Naive thymus-derived CD4-positive, alpha-beta T cell (primary cell): ENCODE measurements around the gene SMIM12. TPM values are rescaled to one million over a fixed set of nuclear protein-coding genes. Genes with fewer than 3 reads are reported as not detected.

ENCODE experiments used
- ATAC-seq: fragments of 150-1000 bp; cut with Tn5 transposase; 2 replicates; pipeline ENCODE4 v1.10.0; 2021; ENCODE audit warnings: mild to moderate bottlenecking, moderate library complexity
- CTCF ChIA-PET: fragments of 350-600 bp; sonication (Branson Sonifier 250); formaldehyde crosslinking; loops from one replicate; lab custom pipeline; 2021; ENCODE audit warnings: antibody characterized with exemption; lab: Charles Lee
- POLR2A ChIA-PET: fragments of 350-600 bp; sonication (Branson Sonifier 250); formaldehyde crosslinking; loops from one replicate; lab custom pipeline; 2021; ENCODE audit warnings: antibody characterized with exemption, inconsistent platforms; lab: Charles Lee
- DNase-seq, 9 donors: peaks; one replicate each; pipeline versions ENCODE4 v3.0.0 to v3.0.0-alpha.2; 2020 to 2022; ENCODE audit warnings: mixed read lengths in 1 of 9
- H3K27ac ChIP-seq: one replicate; pipeline ENCODE4 v1.7.0; 2013; ENCODE audit warnings: mild to moderate bottlenecking, low read depth, low read length, moderate library complexity
- H3K27me3 ChIP-seq, 2 donors: one replicate each; pipeline ENCODE4 v1.7.0; 2013; ENCODE audit warnings: low read length in 2 of 2, mild to moderate bottlenecking in 2 of 2, moderate library complexity in 2 of 2; ENCODE audit not compliant: control insufficient read depth in 2 of 2, insufficient read depth in 2 of 2
- H3K36me3 ChIP-seq, 3 experiments: 1 replicate in 2 of 3; 2 replicates in 1 of 3; pipeline ENCODE4 v1.7.0; 2013; ENCODE audit warnings: low read length in 3 of 3, mild to moderate bottlenecking in 3 of 3, moderate library complexity in 1 of 3; ENCODE audit not compliant: insufficient read depth in 3 of 3, control insufficient read depth in 2 of 3
- H3K4me1 ChIP-seq, 2 donors: one replicate each; pipeline ENCODE4 v1.7.0; 2013; ENCODE audit warnings: low read length in 2 of 2, mild to moderate bottlenecking in 2 of 2, moderate library complexity in 1 of 2; ENCODE audit not compliant: control insufficient read depth in 2 of 2, insufficient read depth in 2 of 2
- H3K4me3 ChIP-seq: 2 replicates; pipeline ENCODE4 v1.7.0; 2013; ENCODE audit warnings: mild to moderate bottlenecking, low read length
- H3K9me3 ChIP-seq, 3 experiments: 1 replicate in 2 of 3; 2 replicates in 1 of 3; pipeline ENCODE4 v1.7.0; 2013; ENCODE audit warnings: low read length in 3 of 3; ENCODE audit not compliant: control insufficient read depth in 2 of 3
- H3K27ac Mint-ChIP-seq, 9 donors: one replicate each; pipeline ENCODE4 v1.8.0; 2020 to 2022; ENCODE audit warnings: mixed read lengths in 9 of 9, mild to moderate bottlenecking in 8 of 9, moderate library complexity in 5 of 9, inconsistent platforms in 2 of 9
- H3K27me3 Mint-ChIP-seq, 5 donors: one replicate each; pipeline ENCODE4 v1.8.0; 2021 to 2022; ENCODE audit warnings: mixed read lengths in 5 of 5, mild to moderate bottlenecking in 1 of 5
- H3K36me3 Mint-ChIP-seq, 5 donors: one replicate each; pipeline ENCODE4 v1.8.0; 2020 to 2022; ENCODE audit warnings: mixed read lengths in 5 of 5, mild to moderate bottlenecking in 3 of 5, inconsistent platforms in 1 of 5
- H3K4me1 Mint-ChIP-seq, 7 donors: one replicate each; pipeline ENCODE4 v1.8.0; 2020 to 2022; ENCODE audit warnings: mixed read lengths in 7 of 7, mild to moderate bottlenecking in 3 of 7, inconsistent platforms in 1 of 7
- H3K4me3 Mint-ChIP-seq, 10 donors: one replicate each; pipeline ENCODE4 v1.8.0; 2020 to 2022; ENCODE audit warnings: mild to moderate bottlenecking in 10 of 10, mixed read lengths in 10 of 10, moderate library complexity in 6 of 10, inconsistent platforms in 2 of 10
- H3K9me3 Mint-ChIP-seq, 11 donors: one replicate each; pipeline ENCODE4 v1.8.0; 2020 to 2022; ENCODE audit warnings: mixed read lengths in 11 of 11, mild to moderate bottlenecking in 4 of 11, inconsistent platforms in 1 of 11, moderate library complexity in 1 of 11
- intact Hi-C, 2 donors: fragments of 100-400 bp; cut with micrococcal nuclease; formaldehyde crosslinking; loops; one replicate each; pipeline ENCODE4 v1.15.1; 2023
- polyA plus RNA-seq, 2 donors: library from polyadenylated mRNA; unstranded; fragments of 300-500 nt; fragmentation: Illumina TruSeq; gene quantifications; one replicate each; pipeline ENCODE4 v1.2.3, GENCODE V29; 2021
- total RNA-seq, 6 experiments: library from RNA in 5 of 6; stranded (reverse) in 5 of 6; gene quantifications; 1 replicate in 5 of 6; 2 replicates in 1 of 6; pipeline ENCODE4 v1.2.3 and lab custom pipeline; 2021 to 2026

SMIM12 gene
- total and polyA plus RNA-seq, 7 experiments from 2014 or later, result 29.1 to 74.3 (median 39.9) TPM

GRCh38 chr1:34831721-34832246, 27.8 kb downstream of the SMIM12 start:
- Histone ChIP-seq H3K4me1 (no peaks in the 10 kb centered on the region), H3K27me3 (no peaks in the 10 kb centered on the region), H3K27ac (no peak overlapping the region), H3K4me3 (no peak overlapping the region), H3K9me3 (no peaks in the 10 kb centered on the region), H3K36me3 (no peaks in the 10 kb centered on the region)
- intact Hi-C loops, result no loop called here
- Mint-ChIP-seq H3K4me3 (no peak overlapping the region), H3K36me3 (peaks cover 0 to 16% (median 4%) of the 10 kb centered on the region in 5 donors), H3K9me3 (no peaks in the 10 kb centered on the region), H3K27me3 (no peaks in the 10 kb centered on the region), H3K4me1 (peaks cover 0 to 5% (median 0%) of the 10 kb centered on the region in 7 donors), H3K27ac (no peak overlapping the region)
- no peak for DNase-seq
- ChIA-PET CTCF (no interaction called here), POLR2A (no interaction called here)
- no peak for ATAC-seq

GRCh38 chr1:34829250-34829649, 30.3 kb downstream of the SMIM12 start:
- no peaks in the 10 kb centered on the region for H3K27me3 ChIP-seq
- DNase-seq, result no peak
- H3K27me3 Mint-ChIP-seq, result no peaks in the 10 kb centered on the region
- CTCF ChIA-PET, result no interaction called here
- peaks cover 0 to 11% (median 0%) of the 10 kb centered on the region in 5 donors for H3K36me3 Mint-ChIP-seq
- ATAC-seq, result no peak
- intact Hi-C loops, result no loop called here
- POLR2A ChIA-PET, result no interaction called here
- H3K27ac ChIP-seq, result no peak overlapping the region
- H3K9me3 Mint-ChIP-seq, result peaks cover 0 to under 1% (median 0%) of the 10 kb centered on the region in 11 donors
- H3K4me3 Mint-ChIP-seq, result no peak overlapping the region
- no peak overlapping the region for H3K4me3 ChIP-seq
- no peaks in the 10 kb centered on the region for H3K36me3 ChIP-seq
- H3K9me3 ChIP-seq, result no peaks in the 10 kb centered on the region
- peaks cover 0 to 5% (median 0%) of the 10 kb centered on the region in 7 donors for H3K4me1 Mint-ChIP-seq
- no peaks in the 10 kb centered on the region for H3K4me1 ChIP-seq
- no peak overlapping the region for H3K27ac Mint-ChIP-seq

- Mint-ChIP-seq H3K27ac (peak overlapping the region in 1 of 9 donors; percentile 8), H3K9me3 (peaks cover 0 to 5% (median 0%) of the 10 kb centered on the region in 11 donors), H3K4me3 (no peak overlapping the region), H3K4me1 (peaks cover 0 to 5% (median 0%) of the 10 kb centered on the region in 7 donors), H3K27me3 (no peaks in the 10 kb centered on the region), H3K36me3 (peaks cover 0 to 11% (median 0%) of the 10 kb centered on the region in 5 donors)
- H3K4me1 ChIP-seq, result no peaks in the 10 kb centered on the region
- intact Hi-C loops, result no loop called here
- H3K9me3 ChIP-seq, result no peaks in the 10 kb centered on the region
- no peaks in the 10 kb centered on the region for H3K36me3 ChIP-seq
- DNase-seq (no peak), ATAC-seq (no peak)
- no peak overlapping the region for H3K4me3 ChIP-seq
- H3K27ac ChIP-seq, result no peak overlapping the region
- no peaks in the 10 kb centered on the region for H3K27me3 ChIP-seq
- ChIA-PET CTCF (no interaction called here), POLR2A (no interaction called here)
Measured at GRCh38 chr1:34828611-34829010, 30.9 kb downstream of the SMIM12 start.

GRCh38 chr1:34827341-34827941, 32.1 kb downstream of the SMIM12 start:
- H3K4me3 Mint-ChIP-seq, result no peak overlapping the region
- no peaks in the 10 kb centered on the region for H3K9me3 ChIP-seq
- no peak for ATAC-seq
- POLR2A ChIA-PET, result no interaction called here
- CTCF ChIA-PET, result no interaction called here
- intact Hi-C loops, result no loop called here
- peaks cover 0 to 5% (median 0%) of the 10 kb centered on the region in 11 donors for H3K9me3 Mint-ChIP-seq
- peaks cover 0 to 5% (median 0%) of the 10 kb centered on the region in 7 donors for H3K4me1 Mint-ChIP-seq
- H3K36me3 ChIP-seq, result no peaks in the 10 kb centered on the region
- H3K27ac Mint-ChIP-seq, result no peak overlapping the region
- H3K27ac ChIP-seq, result no peak overlapping the region
- H3K27me3 ChIP-seq, result no peaks in the 10 kb centered on the region
- H3K27me3 Mint-ChIP-seq, result no peaks in the 10 kb centered on the region
- no peak for DNase-seq
- H3K4me1 ChIP-seq, result no peaks in the 10 kb centered on the region
- H3K4me3 ChIP-seq, result no peak overlapping the region
- H3K36me3 Mint-ChIP-seq, result peaks cover 0 to 9% (median 0%) of the 10 kb centered on the region in 5 donors

- H3K27ac ChIP-seq, result no peak overlapping the region
- ATAC-seq (no peak), DNase-seq (no peak)
- CTCF ChIA-PET, result no interaction called here
- H3K36me3 ChIP-seq, result no peaks in the 10 kb centered on the region
- no peak overlapping the region for H3K27ac Mint-ChIP-seq
- no peaks in the 10 kb centered on the region for H3K9me3 ChIP-seq
- H3K4me3 Mint-ChIP-seq, result no peak overlapping the region
- no peaks in the 10 kb centered on the region for H3K4me1 ChIP-seq
- H3K27me3 ChIP-seq, result no peaks in the 10 kb centered on the region
- POLR2A ChIA-PET, result no interaction called here
- intact Hi-C loops, result no loop called here
- H3K9me3 Mint-ChIP-seq, result peaks cover 0 to 5% (median 0%) of the 10 kb centered on the region in 11 donors
- H3K4me1 Mint-ChIP-seq, result peaks cover 0 to 5% (median 0%) of the 10 kb centered on the region in 7 donors
- peaks cover 0 to 3% (median 0%) of the 10 kb centered on the region in 5 donors for H3K36me3 Mint-ChIP-seq
- H3K4me3 ChIP-seq, result no peak overlapping the region
- H3K27me3 Mint-ChIP-seq, result no peaks in the 10 kb centered on the region
Measured at GRCh38 chr1:34825455-34826091, 34.0 kb downstream of the SMIM12 start.

GRCh38 chr1:34824817-34825454, 34.6 kb downstream of the SMIM12 start:
- peaks cover 0 to 3% (median 0%) of the 10 kb centered on the region in 5 donors for H3K36me3 Mint-ChIP-seq
- H3K27ac ChIP-seq, result no peak overlapping the region
- H3K9me3 Mint-ChIP-seq, result peaks cover 0 to 8% (median 0%) of the 10 kb centered on the region in 11 donors
- no peak for DNase-seq
- H3K4me3 ChIP-seq, result no peak overlapping the region
- no peaks in the 10 kb centered on the region for H3K27me3 ChIP-seq
- no peaks in the 10 kb centered on the region for H3K4me1 ChIP-seq
- no peaks in the 10 kb centered on the region for H3K36me3 ChIP-seq
- peaks cover 0 to 5% (median 0%) of the 10 kb centered on the region in 7 donors for H3K4me1 Mint-ChIP-seq
- H3K9me3 ChIP-seq, result no peaks in the 10 kb centered on the region
- no peak overlapping the region for H3K27ac Mint-ChIP-seq
- H3K27me3 Mint-ChIP-seq, result no peaks in the 10 kb centered on the region
- ChIA-PET POLR2A (no interaction called here), CTCF (no interaction called here)
- H3K4me3 Mint-ChIP-seq, result no peak overlapping the region
- intact Hi-C loops, result no loop called here
- no peak for ATAC-seq
